ENCODE results near the gene PRR18. TPM values are rescaled to one million over a fixed set of nuclear protein-coding genes. Genes with fewer than 3 reads are reported as not detected.
A peak's percentile ranks its signal among the peaks of the same experiment; 100 is the strongest.

The PRR18 gene
- total RNA-seq, 2 experiments from 2014 or later = not detected

- no peaks in the 10 kb centered on the region for H3K9me3 Mint-ChIP-seq
- no peak overlapping the region for H3K27ac Mint-ChIP-seq
- no peak overlapping the region for H3K4me3 Mint-ChIP-seq
- CTCF ChIA-PET = no interaction called here
- H3K4me1 Mint-ChIP-seq = peaks cover 8% of the 10 kb centered on the region
- H3K36me3 Mint-ChIP-seq (ENCODE audit: low read depth) = no peaks in the 10 kb centered on the region
- DNase-seq = no peak
- H3K27me3 Mint-ChIP-seq = peaks cover 10% of the 10 kb centered on the region
- POLR2A ChIA-PET = no interaction called here
These were observed 34.0 kb downstream of the PRR18 start for GRCh38 chr6:166274163-166274562.

GRCh38 chr6:166271376-166271765, 36.8 kb downstream of the PRR18 start:
- no peak overlapping the region for H3K4me3 Mint-ChIP-seq
- H3K27ac Mint-ChIP-seq = no peak overlapping the region
- POLR2A ChIA-PET = no interaction called here
- H3K36me3 Mint-ChIP-seq (ENCODE audit: low read depth) = no peaks in the 10 kb centered on the region
- CTCF ChIA-PET = interaction anchor here (0.6 to 1.4 kb wide), 2 partner anchors 18 to 504 kb away, joined by 3 to 4 read pairs; no protein-coding TSS in a partner anchor
- peaks cover 11% of the 10 kb centered on the region for H3K27me3 Mint-ChIP-seq
- no peaks in the 10 kb centered on the region for H3K9me3 Mint-ChIP-seq
- DNase-seq = no peak
- H3K4me1 Mint-ChIP-seq = peaks cover 8% of the 10 kb centered on the region

GRCh38 chr6:166270706-166271375, 37.4 kb downstream of the PRR18 start:
- ChIA-PET POLR2A (no interaction called here), CTCF (interaction anchor here (0.6 to 1.4 kb wide), 2 partner anchors 17 to 504 kb away, joined by 3 to 4 read pairs; no protein-coding TSS in a partner anchor)
- peaks cover 4% of the 10 kb centered on the region for H3K4me1 Mint-ChIP-seq
- no peaks in the 10 kb centered on the region for H3K9me3 Mint-ChIP-seq
- H3K36me3 Mint-ChIP-seq (ENCODE audit: low read depth) = no peaks in the 10 kb centered on the region
- DNase-seq = no peak
- H3K4me3 Mint-ChIP-seq = no peak overlapping the region
- no peak overlapping the region for H3K27ac Mint-ChIP-seq
- H3K27me3 Mint-ChIP-seq = peaks cover 9% of the 10 kb centered on the region

DNA sequence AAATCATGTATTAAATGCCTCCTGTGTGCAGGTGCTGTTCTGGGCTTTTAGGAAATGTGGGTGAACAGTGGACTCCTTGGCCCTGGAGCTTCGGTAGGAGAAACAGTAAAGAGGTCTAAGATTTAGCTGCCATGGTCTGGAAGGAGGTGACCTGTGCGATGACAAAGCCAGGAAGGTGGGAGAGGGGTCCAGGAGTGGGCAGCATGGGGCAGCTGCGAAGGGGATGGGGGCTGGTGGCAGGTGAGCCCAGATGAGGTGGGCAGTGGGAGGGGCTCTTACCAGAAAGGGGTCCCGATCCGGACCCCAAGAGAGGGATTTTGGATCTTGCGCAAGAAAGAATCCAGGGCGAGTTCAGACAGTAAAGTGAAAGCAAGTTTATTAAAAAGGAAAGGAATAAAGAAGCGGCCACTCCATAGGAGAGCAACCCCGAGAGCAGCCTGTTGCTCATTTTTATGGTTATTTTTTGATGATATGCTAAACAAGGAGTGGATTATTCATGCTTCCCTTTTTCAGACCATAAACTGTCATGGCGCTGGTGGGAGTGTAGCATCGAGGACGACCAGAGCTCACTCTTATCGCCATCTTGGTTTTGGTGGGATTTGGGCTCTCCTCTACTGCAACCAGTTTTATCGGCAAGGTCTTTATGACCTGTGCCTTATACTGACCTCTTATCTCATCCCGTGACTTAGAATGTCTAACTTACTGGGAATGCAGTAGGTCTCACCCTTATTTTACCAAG, 38.7 kb downstream of the PRR18 start:
- H3K4me1 Mint-ChIP-seq = no peaks in the 10 kb centered on the region
- no peak overlapping the region for H3K27ac Mint-ChIP-seq
- ChIA-PET POLR2A (no interaction called here), CTCF (interaction anchor here (1.3 kb wide), 1 partner anchor 11 kb away, joined by 3 read pairs; no protein-coding TSS in a partner anchor)
- H3K36me3 Mint-ChIP-seq (ENCODE audit: low read depth) = no peaks in the 10 kb centered on the region
- H3K9me3 Mint-ChIP-seq = no peaks in the 10 kb centered on the region
- no peak overlapping the region for H3K4me3 Mint-ChIP-seq
- peaks cover 9% of the 10 kb centered on the region for H3K27me3 Mint-ChIP-seq
- no peak for DNase-seq

DNA sequence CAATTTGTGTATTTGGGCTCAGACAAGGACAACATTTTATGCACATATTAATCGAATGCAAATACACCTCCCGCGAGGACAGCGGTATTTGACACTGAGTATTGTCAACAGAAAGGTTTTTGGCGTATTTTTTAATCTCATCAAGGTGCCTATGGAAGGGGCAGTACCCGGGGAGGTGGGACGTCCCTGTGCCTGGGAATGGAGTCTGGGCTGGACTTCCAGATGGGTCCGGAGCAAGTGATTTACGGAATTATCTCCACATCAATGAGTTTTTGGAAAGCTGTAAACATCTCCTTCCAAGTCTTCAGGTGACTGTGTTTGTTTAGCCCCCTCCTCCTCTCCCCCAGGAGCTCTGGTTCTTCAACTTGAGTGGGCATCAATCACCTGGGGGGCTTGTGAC, 39.8 kb downstream of the PRR18 start:
- POLR2A ChIA-PET = no interaction called here

DNA sequence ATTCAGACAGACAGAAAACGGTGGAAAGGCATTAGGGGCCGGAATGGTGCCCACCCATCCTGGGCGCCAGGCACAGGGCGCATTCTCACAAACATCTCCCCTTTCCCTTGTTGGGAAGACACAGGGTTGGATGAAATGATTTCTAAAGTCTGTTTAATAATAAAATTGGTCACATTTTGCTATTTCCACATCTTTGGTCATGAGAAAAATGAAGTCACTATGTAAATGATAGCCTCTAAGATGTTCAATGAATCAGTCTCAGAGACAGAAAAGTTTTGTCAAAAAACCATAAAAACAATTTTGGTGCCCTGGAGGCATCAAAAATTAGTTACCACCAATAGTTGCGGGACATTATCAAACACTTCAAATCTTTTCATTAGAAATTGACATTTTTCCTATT, 40.7 kb downstream of the PRR18 start:
- peaks cover 6% of the 10 kb centered on the region for H3K27me3 Mint-ChIP-seq
- H3K4me1 Mint-ChIP-seq = no peaks in the 10 kb centered on the region
- H3K27ac Mint-ChIP-seq = no peak overlapping the region
- H3K4me3 Mint-ChIP-seq = no peak overlapping the region
- DNase-seq = no peak
- POLR2A ChIA-PET = no interaction called here
- no peaks in the 10 kb centered on the region for H3K36me3 Mint-ChIP-seq (ENCODE audit: low read depth)
- H3K9me3 Mint-ChIP-seq = no peaks in the 10 kb centered on the region
- CTCF ChIA-PET = no interaction called here

More for the DNA sequence above, 39.8 kb downstream of the PRR18 start:
- no peaks in the 10 kb centered on the region for H3K9me3 Mint-ChIP-seq
- H3K27ac Mint-ChIP-seq = no peak overlapping the region
- H3K4me1 Mint-ChIP-seq = no peaks in the 10 kb centered on the region
- no peaks in the 10 kb centered on the region for H3K36me3 Mint-ChIP-seq (ENCODE audit: low read depth)
- H3K27me3 Mint-ChIP-seq = peaks cover 6% of the 10 kb centered on the region
- H3K4me3 Mint-ChIP-seq = no peak overlapping the region
- DNase-seq = no peak
- CTCF ChIA-PET = interaction anchor here (1.0 to 1.3 kb wide), 2 partner anchors 12 to 17 kb away, joined by 3 read pairs; no protein-coding TSS in a partner anchor

DNA sequence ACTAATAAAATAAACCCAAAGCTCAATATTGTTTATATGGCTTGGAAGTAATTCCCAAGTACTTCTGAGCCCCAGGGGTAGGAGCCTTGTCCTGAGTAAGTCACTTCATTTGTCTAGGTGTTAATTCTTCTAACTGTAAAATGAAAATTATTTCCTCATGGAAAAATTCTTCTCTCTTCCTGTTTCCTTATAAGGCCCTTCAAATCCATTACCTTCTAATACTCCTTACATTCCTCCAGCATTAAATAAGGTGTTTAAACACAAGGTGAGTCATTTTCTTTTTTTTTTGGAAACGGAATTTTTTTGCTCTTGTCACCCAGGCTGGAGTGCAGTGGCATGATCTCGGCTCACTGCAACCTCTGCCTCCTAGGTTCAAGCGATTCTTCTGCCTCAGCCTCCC, 41.9 kb downstream of the PRR18 start:
- Mint-ChIP-seq H3K9me3 (no peaks in the 10 kb centered on the region), H3K4me3 (no peak overlapping the region), H3K36me3 (ENCODE audit: low read depth) (no peaks in the 10 kb centered on the region), H3K27me3 (peaks cover 7% of the 10 kb centered on the region), H3K4me1 (no peaks in the 10 kb centered on the region), H3K27ac (no peak overlapping the region)
- POLR2A ChIA-PET = no interaction called here
- CTCF ChIA-PET = no interaction called here
- no peak for DNase-seq

- Mint-ChIP-seq H3K27ac (no peak overlapping the region), H3K36me3 (ENCODE audit: low read depth) (no peaks in the 10 kb centered on the region), H3K4me3 (no peak overlapping the region), H3K4me1 (peaks cover 23% of the 10 kb centered on the region), H3K9me3 (no peaks in the 10 kb centered on the region), H3K27me3 (peaks cover 4% of the 10 kb centered on the region)
- no peak for DNase-seq
- CTCF ChIA-PET = interaction anchor here (0.7 to 1.4 kb wide), 3 partner anchors 19 to 393 kb away, joined by 3 read pairs; no protein-coding TSS in a partner anchor
- POLR2A ChIA-PET = interaction anchor here (0.6 kb wide), 1 partner anchor 171 kb away, joined by 3 read pairs; no protein-coding TSS in a partner anchor
These were observed 45.3 kb downstream of the PRR18 start for GRCh38 chr6:166262743-166263515.

GRCh38 chr6:166259296-166259977, 48.8 kb downstream of the PRR18 start:
- POLR2A ChIA-PET = no interaction called here
- DNase-seq = no peak
- H3K27me3 Mint-ChIP-seq = peaks cover 21% of the 10 kb centered on the region
- H3K4me1 Mint-ChIP-seq = peaks cover 26% of the 10 kb centered on the region
- peak overlapping the region; percentile 6 for H3K27ac Mint-ChIP-seq
- H3K4me3 Mint-ChIP-seq = no peak overlapping the region
- H3K9me3 Mint-ChIP-seq = no peaks in the 10 kb centered on the region
- CTCF ChIA-PET = interaction anchor here (0.6 kb wide), 1 partner anchor 490 kb away, joined by 3 read pairs; no protein-coding TSS in a partner anchor
- H3K36me3 Mint-ChIP-seq (ENCODE audit: low read depth) = no peaks in the 10 kb centered on the region

- Mint-ChIP-seq H3K27me3 (peaks cover 26% of the 10 kb centered on the region), H3K4me3 (no peak overlapping the region), H3K9me3 (no peaks in the 10 kb centered on the region), H3K36me3 (ENCODE audit: low read depth) (no peaks in the 10 kb centered on the region), H3K27ac (peak overlapping the region; percentile 6), H3K4me1 (peaks cover 27% of the 10 kb centered on the region)
- peak; percentile 48 for DNase-seq
- POLR2A ChIA-PET = interaction anchor here (0.6 kb wide), 1 partner anchor 48 kb away, joined by 3 read pairs; no protein-coding TSS in a partner anchor
- CTCF ChIA-PET = interaction anchor here (0.6 kb wide), 2 partner anchors 491 to 701 kb away, joined by 3 to 4 read pairs; no protein-coding TSS in a partner anchor
These were observed 49.3 kb downstream of the PRR18 start for GRCh38 chr6:166258854-166259276.

GRCh38 chr6:166257911-166258318, 50.3 kb downstream of the PRR18 start:
- no peak for DNase-seq
- no peak overlapping the region for H3K27ac Mint-ChIP-seq
- H3K9me3 Mint-ChIP-seq = no peaks in the 10 kb centered on the region
- ChIA-PET CTCF (no interaction called here), POLR2A (no interaction called here)
- no peaks in the 10 kb centered on the region for H3K36me3 Mint-ChIP-seq (ENCODE audit: low read depth)
- peaks cover 32% of the 10 kb centered on the region for H3K27me3 Mint-ChIP-seq
- peaks cover 29% of the 10 kb centered on the region for H3K4me1 Mint-ChIP-seq
- no peak overlapping the region for H3K4me3 Mint-ChIP-seq

Measured in activated CD4-positive, alpha-beta T cell treated with anti-CD3 and anti-CD28 coated beads, Interleukin-2, amount 10 ng/mL, durations not matched to agents 7 days and 5 days (primary cell).